ENCODE data around the gene SUN5. TPM values are rescaled to one million over a fixed set of nuclear protein-coding genes. Genes with fewer than 3 reads are reported as not detected.

The SUN5 gene
- total RNA-seq, 4 donors from 2014 or later = not detected

DNA sequence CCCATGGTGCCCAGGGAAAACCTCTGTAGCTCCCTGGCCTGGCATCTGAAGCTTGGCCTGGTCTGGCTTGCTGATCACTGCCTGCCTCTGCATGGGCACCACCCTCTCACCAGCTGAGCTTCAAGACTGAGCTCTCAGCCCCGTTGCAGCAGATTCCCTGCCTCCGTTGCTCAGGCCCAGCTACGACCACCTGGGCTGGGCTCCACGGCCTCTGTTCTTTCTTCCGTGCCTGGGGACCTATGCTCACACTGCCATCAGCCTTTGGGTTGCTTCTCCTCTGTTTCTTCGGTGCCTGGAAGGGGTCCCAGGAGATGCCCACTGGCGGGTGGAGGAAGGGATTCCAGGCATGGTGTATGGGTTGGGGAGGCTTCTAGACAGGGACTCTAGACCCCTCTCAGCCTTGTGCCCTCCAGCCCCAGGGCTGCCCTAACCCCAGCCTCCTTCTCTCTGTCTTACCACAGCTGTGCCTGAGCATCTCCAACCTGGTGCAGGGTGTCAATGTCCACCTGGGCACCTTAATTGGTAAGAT lies 12.4 kb upstream of the SUN5 start:
- DNase-seq (ENCODE audit: low spot score) = no peak
- ATAC-seq (ENCODE audit: low FRiP score) = no peak
- TF ChIP-seq CTCF (IDR thresholded peaks at IDR 0.05) = no peak

DNA sequence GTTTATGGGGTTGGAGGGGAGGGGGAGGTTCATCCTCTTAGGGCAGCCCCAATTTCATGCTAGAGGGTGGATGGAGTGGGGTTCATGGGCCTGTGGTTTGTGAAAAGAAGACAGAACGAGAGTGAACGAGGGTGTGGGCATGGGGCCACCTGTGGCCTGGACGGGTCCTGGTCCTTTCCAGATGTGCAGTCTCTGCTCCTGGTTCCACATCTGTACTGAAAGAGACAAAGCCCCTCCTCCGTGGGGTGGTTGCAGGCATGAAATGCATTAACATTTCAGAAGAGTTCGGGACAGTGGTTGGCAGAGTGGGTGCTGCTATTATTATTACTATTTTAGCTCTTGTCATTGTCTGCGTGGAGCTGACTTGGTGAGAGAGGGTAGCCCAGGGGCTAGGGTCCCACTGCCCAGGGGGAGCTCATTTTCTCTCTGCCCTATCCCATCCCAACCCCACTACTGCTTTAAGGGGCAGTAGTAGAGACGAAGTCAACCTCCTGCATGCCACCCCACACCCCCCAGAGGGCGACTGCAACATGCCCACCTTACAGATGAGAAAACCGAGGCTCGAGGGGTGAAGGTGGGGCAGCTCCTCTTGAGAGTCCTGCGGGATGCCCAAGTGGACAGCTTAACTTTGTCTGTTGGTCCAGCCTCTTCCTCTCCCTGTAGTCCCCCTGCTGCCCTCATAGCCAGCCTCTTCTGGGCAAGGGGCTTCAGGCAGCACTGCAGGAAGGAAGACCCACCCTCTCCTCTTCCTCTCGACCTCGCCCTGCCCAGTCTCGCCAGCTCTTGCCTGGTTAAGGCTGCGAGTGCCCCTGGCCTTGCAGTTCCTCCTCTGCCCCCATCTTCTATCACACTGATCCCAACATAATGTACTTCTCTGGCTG lies 11.7 kb upstream of the SUN5 start:
- DNase-seq (ENCODE audit: low spot score) (no peak), ATAC-seq (ENCODE audit: low FRiP score) (no peak)
- no peak for TF ChIP-seq CTCF (IDR thresholded peaks at IDR 0.05)

GRCh38 chr20:33015114-33015484 lies 10.9 kb upstream of the SUN5 start:
- no peak for TF ChIP-seq CTCF (IDR thresholded peaks at IDR 0.05)
- no peak for DNase-seq (ENCODE audit: low spot score)
- ATAC-seq (ENCODE audit: low FRiP score) = no peak

DNA sequence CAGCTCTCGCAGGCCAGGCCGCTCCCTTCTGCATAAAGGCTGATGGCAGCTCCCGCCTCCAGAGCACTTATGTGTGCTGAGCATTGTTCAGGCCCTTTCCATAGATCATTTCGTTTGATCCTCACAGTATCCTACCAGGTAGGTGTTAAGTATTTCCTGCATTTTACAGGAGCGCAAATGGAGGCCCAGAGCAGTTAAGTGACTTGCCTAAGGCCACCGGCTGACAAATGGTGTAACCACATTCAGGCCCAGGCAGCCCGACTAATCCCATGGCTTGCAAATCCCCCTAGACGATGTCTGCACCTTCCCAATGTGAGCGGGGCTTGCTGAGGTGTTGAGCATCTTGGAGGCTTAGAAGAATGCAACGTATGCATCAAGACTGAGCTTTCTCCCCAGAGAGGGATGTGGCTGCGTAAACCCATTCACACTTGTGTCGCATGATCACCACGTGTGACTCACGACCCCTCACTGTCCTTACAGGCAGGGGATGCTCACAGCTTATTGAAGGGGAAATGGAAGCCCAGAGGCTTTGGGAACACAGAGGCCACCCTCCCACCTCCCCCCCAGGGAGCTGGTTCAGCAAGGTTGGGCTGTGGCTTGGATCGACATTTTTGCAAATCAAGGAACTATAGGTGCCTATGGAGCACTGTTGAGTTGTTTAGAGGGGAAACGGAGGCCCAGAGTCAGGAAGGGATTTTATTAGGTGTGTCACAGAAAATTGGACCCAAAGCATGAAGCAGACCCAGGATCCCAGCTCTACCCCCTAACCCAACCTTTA lies 10.3 kb upstream of the SUN5 start:
- ATAC-seq (ENCODE audit: low FRiP score) = no peak
- DNase-seq (ENCODE audit: low spot score) = no peak
- no peak for TF ChIP-seq CTCF (IDR thresholded peaks at IDR 0.05)

- TF ChIP-seq CTCF (IDR thresholded peaks at IDR 0.05) = no peak
- ATAC-seq (ENCODE audit: low FRiP score) (no peak), DNase-seq (ENCODE audit: low spot score) (no peak)
These were observed 9.6 kb upstream of the SUN5 start for GRCh38 chr20:33013701-33014326.

DNA sequence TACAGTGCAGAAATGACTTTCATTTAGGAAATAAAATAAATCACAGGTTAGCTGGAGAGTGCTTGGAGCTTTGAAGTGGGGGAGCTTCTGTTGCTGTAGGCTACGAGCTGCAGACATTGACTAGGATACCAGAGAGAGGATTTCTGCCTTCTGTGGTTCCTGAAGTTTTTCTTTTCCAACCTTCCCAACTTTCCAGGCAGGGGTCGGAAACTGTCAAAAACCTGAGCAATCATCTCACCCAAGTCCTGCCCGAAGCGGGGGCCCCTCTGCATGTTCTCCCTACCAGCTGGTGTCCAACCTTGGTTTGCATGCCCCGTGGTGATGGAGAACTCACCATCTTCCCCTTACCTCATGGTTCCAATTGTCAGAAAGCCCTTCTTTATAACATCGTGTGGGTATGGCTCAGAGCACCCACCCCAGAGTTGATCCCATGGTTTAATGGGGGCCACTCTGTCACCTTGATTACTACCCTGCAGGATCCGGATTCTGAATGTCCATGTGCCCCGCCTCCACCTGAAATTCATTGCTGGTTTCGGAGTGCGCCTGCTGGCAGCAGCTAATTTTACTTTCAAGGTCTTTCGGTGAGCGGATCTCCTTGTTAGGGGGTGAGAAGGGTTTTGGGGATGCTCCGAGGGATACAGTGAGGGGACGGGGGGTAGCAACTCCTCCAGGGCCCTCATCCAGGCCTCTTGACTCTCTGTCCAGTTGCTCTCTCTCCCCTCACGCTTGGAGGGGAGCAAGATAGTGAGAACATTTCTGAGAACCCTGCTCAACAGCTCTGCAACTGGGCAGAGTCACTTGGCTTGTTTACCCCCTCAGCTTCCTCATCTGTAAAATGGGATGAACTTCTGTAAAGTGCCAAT lies 8.3 kb upstream of the SUN5 start:
- no peak for TF ChIP-seq CTCF (IDR thresholded peaks at IDR 0.05)

More for the DNA sequence above, 8.3 kb upstream of the SUN5 start:
- no peak for DNase-seq (ENCODE audit: low spot score)
- no peak for ATAC-seq (ENCODE audit: low FRiP score)
